Stimulated activated CD4-positive, alpha-beta T cell treated with anti-CD3 and anti-CD28 coated beads, Interleukin-4, amount 100 ng/mL, for 48 hours (primary cell): ENCODE measurements around the gene CSGALNACT2.

Experiments
- DNase-seq, 2 donors: peaks; one replicate each; pipeline ENCODE4 v3.0.0-alpha.2; 2020; ENCODE audit warnings: low read depth in 2 of 2

Gene CSGALNACT2

DNA sequence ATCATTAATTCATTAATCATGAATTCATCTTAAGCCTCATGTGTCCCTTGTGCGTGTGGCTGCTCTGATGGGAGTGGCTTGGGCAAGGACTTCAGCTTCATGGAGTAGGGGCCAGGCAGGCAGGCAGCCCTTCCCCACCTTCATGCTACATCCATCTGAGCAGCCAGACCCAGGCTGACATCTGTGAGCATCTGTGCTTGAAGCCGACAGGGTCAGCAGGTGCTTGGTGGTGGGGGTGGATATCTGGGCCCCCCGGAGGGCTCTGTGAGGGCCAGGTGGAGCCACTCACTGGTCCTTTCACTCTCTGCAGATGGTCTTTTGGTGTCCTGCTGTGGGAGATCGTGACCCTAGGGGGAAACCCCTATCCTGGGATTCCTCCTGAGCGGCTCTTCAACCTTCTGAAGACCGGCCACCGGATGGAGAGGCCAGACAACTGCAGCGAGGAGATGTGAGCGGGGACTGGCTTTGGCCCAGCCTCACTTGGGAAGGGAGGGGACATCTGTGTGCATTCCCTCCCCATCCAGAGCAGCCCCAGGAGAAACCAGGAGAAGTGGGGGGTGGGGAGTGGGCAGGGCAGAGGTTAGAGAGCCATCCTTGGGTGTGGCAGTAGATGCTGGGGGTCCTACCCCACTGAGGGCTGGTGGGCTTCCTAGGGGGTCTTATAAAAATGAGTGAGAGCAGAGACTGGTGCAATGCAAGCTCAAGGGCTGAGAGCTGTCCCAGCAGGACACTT is 14.7 kb upstream of the CSGALNACT2 start:
- no peak for DNase-seq

DNA sequence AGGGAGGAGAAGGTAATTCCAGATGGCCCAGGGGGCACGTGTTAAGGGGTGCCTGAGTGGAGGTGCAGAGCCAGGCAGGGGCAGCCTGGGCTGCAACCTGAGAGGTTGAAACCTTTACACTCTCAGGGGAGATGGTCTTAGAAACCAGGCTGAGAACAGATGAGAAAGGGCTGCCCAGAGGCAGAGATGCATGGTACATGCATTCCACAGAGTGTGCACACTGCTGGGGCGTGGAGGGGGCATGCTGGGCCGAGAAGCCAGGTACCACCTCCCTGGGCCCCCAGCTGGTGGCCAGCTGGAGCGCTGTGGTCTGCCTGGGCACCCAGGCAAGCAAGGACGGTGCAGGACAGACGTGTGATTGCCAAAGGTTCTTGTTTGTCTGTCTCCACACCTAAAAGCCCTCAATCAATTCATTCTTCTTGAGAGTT is 14.1 kb upstream of the CSGALNACT2 start:
- DNase-seq = no peak

DNA sequence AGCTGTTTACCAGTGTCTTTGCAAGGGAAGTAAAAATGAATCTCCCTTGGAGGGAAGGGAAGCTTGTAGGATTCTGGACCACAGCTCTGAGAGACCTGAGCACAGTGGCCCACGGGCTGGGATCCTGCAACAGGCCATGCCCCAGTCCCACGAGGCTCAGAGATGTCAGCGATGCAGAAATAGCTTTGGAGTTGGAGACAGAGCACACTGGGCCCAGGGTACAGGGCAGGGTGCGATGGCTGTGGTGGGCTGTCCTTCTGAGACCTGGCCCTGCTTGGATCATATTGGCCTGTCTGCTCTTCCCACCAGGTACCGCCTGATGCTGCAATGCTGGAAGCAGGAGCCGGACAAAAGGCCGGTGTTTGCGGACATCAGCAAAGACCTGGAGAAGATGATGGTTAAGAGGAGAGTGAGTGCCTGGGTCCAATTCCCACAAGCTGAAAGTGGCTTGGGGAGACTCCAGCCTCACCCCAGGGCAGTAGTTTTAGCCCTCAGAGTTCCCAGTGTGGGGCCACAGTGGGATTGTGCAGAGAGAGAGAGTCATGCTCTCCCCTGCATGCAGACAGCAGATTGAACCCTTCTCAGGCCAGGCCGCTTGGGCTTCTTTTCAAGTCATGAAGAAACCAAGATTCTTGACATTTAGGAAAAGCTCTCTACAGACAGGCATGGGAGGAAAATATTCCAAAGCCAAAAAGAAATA is 13.5 kb upstream of the CSGALNACT2 start:
- no peak for DNase-seq

DNA sequence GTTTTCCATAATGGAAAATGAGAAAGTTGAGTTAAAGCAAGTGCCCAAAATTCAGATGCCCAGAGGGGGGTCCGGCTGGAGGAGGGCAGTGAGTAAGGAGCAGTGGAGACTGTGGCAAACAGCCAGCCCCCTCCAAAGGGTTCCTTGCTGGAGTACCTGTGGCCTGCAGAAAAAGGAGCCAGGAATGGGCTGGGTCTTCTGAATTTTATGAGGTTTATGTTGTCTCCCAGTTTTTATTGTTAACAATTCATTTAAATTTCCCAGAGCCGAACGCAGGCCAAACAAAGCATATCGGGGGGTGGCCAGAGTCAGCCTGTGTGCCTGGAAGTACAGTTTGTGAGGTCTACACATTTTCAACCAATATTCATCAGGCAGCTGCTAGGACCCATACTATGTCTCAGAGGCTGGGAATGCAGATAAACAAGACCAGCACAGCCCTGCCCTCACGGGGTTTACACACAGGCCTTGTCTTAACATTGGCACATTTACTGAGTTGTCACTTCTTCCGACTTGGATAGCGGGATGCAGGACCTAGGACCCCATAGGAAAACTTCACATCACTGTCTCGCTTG is 12.9 kb upstream of the CSGALNACT2 start:
- no peak for DNase-seq

GRCh38 chr10:43125881-43126731 is 12.1 kb upstream of the CSGALNACT2 start:
- no peak for DNase-seq

GRCh38 chr10:43126759-43127424 is 11.4 kb upstream of the CSGALNACT2 start:
- DNase-seq = no peak

DNA sequence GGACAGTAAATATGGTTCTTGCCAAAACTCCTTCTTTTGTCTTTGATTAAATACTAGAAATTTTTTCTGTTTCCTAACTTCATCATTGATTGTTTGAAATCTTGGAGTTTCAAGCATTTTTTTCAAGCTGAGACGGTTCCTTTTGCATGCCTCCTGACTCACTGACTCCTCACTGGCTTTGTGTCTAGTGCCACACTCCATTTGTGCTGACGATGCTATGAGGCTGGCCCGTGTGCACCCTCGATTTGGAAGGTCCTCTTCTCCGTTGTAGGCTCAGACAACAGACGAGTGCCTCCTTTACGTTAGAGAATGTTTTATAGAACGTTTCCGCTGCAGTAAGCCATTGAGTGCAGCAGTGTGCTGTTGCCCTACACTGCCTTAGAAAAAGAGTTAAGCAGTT is 10.8 kb upstream of the CSGALNACT2 start:
- DNase-seq = no peak

GRCh38 chr10:43128331-43128730 is 9.9 kb upstream of the CSGALNACT2 start:
- DNase-seq = no peak

GRCh38 chr10:43128958-43129706 is 9.1 kb upstream of the CSGALNACT2 start:
- DNase-seq = no peak

- DNase-seq = no peak
Measured at GRCh38 chr10:43130770-43131171, 7.5 kb upstream of the CSGALNACT2 start.

DNA sequence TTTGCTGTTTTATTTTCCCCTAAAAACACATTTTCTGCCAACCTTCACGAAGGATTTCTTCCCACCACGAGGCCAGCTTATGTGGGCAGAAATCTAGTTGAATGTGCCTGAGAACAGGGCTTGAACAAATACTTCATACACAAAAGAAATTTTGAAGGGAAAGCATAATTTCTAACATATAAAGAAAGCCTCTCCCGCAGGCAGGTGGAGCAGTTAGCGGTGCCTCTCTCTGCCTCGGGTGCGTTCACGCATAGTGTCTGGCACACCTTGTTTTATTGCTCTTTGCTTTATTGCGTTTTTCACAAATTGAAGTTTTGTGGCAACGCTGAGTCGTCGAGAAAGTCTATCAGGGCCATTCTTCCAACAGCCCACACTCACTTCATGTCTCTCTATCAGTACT is 7.0 kb upstream of the CSGALNACT2 start:
- DNase-seq = no peak

- DNase-seq = no peak
Measured at GRCh38 chr10:43131906-43132305, 6.3 kb upstream of the CSGALNACT2 start.

DNA sequence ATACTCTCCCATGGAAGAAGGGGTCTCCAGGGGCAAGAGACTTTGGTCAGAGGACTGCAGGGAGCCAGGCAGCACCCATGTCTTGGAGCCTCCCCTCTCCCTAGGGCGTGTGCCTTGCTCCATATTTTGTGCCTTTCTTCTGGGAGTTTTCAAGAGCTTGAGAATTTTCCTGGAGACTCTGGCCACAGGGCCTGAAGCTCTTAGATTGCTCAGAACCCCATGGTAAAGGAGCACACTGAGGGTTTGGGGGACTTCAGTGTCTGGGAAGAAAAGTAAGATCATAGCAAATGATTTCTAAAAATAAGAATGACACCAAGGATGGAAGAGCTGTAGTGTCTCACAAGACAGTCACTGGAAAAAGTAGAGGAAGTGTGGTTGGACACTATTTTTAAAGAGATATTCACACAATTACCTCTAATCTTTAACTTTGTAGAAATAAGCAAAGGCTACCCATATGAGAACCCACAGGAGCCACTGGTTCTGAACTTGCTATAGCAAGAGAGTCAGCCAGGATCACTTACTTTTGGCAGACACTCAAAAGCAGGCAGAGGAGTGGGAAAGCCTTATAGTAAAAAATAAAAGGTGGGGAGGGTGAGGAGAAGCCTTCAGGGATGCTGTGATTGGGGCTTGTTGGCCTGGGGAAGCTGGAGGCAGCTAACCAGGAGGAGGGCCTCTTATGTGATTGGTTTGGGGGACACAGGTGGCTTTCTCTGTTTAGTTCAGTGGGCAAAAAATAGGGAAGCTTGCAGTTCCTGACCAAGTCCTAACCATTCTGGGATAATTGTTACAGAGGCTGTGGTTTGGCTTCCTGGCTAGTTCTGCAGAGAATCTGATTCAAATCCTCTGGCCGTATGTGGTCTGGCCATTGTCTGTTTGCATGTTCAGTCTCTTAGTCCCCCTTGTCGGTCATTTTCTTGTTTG is 5.1 kb upstream of the CSGALNACT2 start:
- DNase-seq = no peak

- DNase-seq = no peak
Measured at GRCh38 chr10:43134126-43134905, 3.9 kb upstream of the CSGALNACT2 start.

DNA sequence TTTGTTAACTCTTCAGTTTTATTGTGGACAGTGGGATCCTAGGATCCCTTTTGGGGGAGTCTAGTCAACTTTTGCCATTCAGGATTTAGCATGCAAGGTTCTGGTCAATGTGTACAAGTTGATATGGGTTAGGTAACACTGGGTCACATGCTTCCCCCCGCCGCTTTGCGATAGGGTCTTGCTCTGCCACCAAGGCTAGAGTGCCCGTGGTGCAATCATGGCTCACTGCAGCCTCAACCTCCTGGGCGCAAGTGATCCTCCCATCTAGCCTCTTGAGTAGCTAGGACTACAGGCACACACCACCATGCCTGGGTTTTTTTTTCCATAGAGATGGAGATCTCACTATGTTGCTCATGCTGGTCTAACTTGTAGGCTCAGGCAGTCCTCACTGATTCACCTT is 3.2 kb upstream of the CSGALNACT2 start:
- no peak for DNase-seq

DNA sequence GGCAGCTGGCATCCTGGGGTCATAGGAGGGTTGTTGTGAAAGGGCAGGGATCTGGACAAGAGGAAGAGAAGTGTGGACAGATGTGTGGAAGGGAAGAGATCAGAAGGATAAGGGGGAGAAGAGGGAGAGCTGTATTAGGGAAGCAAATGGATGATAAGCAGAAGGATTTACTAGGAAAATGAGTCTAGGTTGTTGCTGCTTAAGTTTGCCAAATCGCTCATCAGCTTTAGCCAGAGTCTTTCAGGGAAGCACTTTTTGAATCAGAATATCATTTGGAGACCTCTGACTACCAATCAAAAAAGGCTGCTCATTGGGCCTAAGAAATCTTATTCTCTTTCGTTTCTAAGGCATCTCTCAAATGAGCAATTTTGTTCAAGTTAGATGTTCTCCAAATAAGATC is 2.6 kb upstream of the CSGALNACT2 start:
- DNase-seq = no peak

DNA sequence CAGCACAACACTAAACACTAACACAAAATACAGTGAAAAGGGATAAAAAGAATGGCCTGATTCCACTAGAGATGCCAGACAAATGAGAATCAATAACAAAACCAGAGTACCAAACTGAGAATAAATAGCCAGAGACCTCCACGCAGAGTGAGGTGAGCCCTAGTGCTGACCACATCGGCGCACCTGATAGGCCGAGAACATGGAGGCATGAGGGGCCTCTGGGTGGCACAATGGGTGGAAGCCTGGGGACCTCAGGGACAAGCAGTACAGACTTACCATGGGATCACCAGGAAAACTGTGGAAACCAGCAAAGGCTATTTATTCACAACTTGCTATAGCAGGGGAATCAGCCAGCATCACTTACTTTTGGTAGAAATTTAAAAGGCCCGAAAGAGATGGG is 1.8 kb upstream of the CSGALNACT2 start:
- no peak for DNase-seq

DNA sequence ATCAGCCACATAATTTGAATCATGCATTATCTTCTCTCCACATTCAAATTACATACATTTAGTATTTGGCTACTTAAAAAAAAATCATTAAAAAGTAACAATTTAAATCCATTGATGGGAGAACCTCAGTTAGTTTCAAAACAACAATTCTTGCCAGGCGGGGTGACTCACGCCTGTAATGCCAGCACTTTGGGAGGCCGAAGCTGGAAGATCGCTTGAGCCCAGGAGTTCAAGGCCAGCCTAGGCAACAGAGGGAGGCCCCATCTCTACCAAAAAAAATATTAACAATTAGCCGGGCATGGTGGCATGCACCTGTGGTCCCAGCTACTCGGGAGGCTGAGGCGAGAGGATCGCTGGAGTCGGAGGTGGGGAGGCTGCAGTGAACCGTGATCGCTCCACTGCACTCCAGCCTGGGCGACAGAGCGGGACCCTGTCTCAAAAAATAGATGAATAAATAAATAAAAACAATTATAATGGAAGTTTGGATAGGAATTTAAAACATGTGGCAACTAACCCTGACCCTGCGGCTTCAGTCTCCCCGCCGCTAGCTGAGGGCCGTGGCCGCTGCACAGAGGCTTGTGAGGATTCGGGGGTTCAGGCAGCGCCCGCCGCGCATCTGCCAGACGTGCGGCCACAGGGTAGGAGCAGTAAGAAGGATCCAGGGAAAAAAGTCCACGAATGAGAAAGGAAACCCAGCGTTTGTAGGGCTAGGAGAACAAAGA is 1.1 kb upstream of the CSGALNACT2 start:
- no peak for DNase-seq

DNA sequence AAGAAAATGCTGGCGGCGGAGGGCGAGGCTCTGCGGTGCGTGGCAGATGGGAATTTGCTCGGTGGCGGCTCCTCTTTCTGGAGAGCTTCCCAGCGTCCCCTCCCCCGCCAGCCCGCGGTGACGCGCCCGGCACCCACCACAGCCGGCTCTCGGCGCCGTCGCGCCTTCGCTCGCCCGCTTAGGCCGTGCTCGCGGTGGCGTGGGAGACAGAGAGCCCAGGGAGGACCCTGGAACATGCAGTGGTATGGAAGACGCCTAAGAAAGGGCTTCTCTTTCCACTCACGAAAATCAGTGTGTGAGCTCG is 576 bp upstream of the CSGALNACT2 start:
- DNase-seq = peak; percentile 30 to 32
